ENCODE results near the gene HAO1.
A peak's percentile ranks its signal among the peaks of the same experiment; 100 is the strongest.

The HAO1 gene

GRCh38 chr20:7926323-7926722, 13.9 kb downstream of the HAO1 start:
- DNase-seq: no peak

GRCh38 chr20:7924692-7925091, 15.6 kb downstream of the HAO1 start:
- no peak for DNase-seq

- DNase-seq: no peak
Observed at GRCh38 chr20:7916648-7917047, 23.6 kb downstream of the HAO1 start.

DNA sequence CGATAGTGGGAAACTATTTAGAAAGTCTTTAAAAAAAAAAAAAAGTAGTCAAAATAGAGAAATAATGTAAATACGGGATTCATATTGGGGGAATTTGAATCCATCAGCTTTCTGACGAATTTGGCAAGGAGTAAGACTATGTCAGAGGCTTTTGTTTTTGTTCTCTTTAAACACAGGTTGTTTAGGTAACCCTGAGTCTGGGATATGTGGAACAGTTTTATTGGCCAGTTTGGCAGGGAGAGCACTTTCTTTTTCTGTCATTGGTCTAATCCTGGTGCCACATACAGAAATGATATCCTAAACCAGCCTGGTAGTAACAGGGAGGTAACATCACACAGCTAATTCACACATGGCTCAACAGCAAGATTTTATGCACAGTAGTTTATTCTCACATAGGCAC, 27.7 kb downstream of the HAO1 start:
- no peak for DNase-seq

DNA sequence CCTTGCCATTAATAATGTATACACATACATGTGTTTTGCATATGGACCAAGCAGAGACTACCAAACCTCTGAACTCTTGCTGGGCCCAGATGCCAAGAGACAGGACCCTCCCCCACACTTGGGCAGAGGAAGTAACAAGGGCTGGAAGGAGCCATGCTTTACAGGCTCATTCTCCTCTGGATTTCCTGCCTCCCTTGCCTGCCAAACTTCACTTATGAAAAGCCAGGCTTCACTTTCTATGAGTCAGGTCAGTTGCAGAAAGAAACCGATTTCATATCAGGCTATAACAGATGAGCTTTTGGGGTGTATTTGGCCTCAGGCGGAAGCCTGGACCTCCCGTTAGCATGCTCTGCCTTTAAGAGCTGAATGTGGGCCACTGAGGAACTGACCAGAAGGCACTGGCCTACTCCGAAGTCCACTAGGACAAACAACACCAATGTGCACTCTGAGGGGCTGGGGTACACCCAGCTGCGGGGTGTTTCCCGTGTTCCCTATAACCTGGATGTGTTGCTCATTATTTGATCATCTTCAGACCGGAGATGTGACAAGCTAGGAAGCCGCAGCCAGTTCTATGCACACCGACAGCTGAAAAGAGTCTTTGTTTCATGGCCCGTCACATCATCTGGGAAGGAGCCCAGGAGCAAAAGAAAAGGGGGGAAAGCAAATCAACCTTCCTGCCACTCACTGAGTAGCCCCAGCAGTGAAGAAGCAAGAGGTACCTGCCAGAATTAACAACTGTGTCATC, 28.5 kb downstream of the HAO1 start:
- DNase-seq: no peak

DNA sequence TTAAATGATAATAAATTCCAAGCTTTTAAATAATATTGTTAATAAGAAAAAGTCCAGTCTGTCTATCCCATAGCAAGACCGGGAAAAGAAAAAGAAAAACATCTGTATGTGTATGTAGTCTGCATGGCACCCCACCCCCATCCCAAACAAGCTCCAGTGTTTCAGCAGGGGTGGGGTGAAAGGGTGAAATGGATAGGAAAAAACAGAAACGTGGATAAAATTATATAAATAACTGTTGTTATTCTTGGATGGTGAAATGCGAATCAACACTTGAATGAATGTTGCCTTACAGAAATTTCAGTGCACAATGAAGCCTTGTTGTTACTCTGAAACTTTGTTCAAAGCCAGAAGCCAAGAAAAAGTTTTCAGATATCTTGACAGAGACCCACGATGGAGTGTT, 31.4 kb downstream of the HAO1 start:
- no peak for DNase-seq

DNA sequence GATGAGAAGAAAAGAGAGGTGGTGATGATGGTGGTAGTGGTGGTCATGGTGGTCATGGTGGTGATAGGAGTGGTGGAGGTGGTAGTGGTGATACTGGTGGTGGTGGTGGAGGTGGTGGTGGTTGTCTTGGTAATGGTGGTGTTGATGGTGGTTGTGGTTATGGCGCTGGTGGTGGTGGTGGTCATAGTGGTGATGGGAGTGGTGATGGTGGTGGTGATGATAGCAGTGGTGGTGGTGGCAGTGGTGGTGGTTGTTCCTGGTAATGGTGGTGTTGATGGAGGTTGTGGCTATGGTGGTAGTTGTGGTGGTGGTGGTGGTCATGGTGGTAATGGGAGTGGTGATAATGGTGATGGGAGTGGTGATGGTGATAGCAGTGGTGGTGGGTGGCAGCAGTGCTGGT, 36.8 kb downstream of the HAO1 start:
- no peak for DNase-seq

GRCh38 chr20:7902879-7903278, 37.4 kb downstream of the HAO1 start:
- DNase-seq: no peak

DNA sequence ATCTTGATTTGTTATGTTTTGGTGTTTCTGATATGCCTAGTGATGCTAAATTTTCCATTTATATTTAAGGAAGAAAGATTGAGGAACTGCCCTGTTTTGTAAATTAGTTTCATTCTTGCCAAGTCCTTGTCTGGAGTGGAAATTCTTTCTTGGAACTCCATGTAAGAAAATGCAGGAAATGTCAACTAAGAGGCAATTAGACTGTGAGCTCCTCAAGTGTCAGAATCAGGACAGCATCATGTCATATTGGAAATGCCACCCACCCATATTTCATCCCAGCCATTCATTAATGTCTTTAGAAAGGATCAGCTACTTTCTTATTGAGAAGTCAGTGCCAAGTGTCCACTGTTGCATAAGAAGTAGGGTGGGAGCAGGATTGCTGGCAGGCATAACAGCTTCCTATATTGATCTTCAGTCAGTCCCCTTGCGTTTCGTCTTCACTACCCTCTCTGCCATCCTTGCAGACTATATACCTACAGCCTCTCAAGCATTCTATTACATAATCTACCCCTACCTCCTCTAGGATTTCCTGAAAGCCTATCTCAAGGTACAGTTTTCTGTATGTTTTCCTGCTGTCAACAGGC, 42.4 kb downstream of the HAO1 start:
- no peak for DNase-seq

GRCh38 chr20:7893014-7893730, 47.1 kb downstream of the HAO1 start:
- no peak for DNase-seq

DNA sequence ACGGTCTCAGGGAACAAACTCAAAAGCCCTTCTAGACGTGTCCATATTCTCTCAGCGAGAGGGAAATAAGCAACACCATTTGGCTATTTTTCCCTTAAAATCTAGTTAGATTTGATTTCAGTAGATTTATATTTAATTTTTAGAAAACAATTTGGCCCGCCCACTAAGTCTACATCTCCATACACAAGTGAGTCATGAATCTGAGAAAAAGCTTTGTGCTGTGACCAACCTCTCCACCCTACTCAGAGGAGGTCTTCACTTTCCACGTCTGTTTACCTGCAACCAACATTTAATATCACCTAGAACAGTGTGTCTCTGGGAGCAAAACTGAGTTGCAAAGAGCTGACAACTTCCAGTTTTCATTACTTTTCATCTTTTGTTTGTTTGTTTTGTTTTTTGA, 48.6 kb downstream of the HAO1 start:
- DNase-seq: no peak

DNA sequence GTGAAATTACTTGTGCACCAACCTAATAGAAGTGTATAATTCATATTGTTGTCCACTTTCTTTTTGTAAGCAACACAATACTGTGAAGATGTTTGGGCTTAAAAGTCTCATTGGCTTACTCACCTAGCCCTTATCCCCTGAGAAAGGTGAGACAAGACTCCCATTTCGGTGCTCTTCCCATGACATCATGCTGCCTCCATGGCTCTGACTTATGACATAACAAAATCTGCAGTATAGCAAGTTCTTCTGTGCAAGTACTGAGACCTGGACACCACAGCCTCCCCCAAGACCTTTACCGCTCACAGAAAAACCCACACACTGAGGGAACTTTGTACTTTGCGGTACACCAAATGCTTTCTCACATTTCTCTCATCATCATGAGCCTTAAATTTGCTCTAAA, 50.5 kb downstream of the HAO1 start:
- no peak for DNase-seq

- DNase-seq: no peak
Observed at GRCh38 chr20:7883741-7884140, 56.5 kb downstream of the HAO1 start.

DNA sequence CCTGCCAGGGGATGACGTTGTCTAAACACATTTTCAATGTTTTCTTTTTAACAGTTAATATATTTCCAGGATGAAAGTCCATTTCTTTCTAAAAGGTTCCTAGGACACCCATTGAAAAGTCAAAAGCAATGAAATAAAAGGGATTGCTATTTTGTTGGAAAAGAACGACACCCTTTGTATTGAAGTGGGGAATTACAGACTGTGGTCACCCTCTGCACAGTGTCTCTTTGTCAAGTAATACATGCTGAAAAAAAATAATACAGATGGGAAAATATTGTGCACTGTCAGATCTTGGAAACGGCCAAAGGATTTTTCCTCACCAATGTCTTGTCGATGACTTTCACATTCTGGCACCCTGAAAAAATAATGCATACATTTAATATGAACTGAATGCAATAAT, 56.9 kb downstream of the HAO1 start:
- no peak for DNase-seq

- no peak for DNase-seq
Observed at GRCh38 chr20:7882076-7882475, 58.2 kb downstream of the HAO1 start.

DNA sequence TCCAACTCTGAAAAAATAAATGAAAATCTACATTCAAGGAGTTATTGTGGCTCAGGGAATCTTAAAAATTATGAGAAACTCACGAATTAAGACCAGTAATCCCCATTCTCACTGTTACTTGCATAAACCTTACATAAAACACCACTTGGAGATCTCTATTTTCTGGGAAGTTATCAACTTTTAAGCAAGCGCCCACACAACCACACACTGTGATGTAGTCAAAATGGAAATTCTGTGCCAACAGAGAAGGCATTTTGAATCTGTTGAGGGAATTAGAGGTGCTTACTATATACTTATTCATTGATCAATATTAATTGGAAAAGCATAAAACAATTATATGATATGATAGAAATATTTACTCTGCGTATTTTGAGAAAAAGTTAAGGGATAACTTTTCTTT, 58.7 kb downstream of the HAO1 start:
- no peak for DNase-seq

DNA sequence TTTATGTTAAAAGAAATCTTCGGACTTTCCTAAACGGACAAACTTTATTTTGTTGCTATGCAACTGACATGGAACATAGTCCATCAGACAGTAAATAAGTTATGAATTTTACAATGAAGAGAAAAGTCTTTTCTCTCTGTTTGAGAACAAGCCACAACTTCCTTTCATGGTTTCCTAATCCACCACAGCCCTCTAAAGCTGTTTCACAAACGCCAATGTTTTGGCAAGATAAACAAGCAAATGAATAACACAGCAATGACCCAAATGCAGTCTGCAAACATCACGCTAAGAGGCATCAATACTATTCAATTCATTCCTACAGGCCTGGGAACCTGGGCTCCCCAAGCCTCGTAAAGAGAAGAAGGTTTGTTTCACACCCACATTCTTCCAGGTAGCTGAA, 60.4 kb downstream of the HAO1 start:
- DNase-seq: no peak

- DNase-seq: no peak
Observed at GRCh38 chr20:7868108-7868507, 72.2 kb downstream of the HAO1 start.

GRCh38 chr20:7866285-7866684, 74.0 kb downstream of the HAO1 start:
- no peak for DNase-seq

- DNase-seq: peak; percentile 20
Observed at GRCh38 chr20:7859356-7859802, 80.9 kb downstream of the HAO1 start.

DNA sequence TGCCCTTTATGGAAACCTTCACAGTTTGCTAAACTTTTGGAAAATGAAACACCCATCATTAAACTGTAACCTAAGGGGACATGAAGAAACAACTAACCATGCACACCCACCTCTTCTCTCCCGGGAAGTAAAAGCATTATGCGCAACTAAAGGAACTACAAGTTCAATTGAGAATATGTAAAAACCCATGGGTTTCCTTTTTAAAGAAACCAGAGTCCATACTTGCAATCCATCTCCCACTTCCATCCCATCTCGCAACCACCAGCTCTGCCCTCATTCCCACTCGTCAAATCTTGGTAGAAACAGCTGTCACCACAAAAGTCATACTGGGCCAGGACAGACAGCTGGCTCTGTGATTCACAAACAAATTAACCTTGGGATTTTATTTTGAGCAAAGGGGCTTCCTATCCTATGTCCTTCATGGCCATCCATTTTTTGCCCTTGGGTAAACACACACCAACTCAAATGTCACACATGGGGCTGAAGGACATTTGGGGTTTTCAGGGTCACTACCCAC, 81.5 kb downstream of the HAO1 start:
- DNase-seq: no peak

- no peak for DNase-seq
Observed at GRCh38 chr20:7856756-7857155, 83.5 kb downstream of the HAO1 start.

GRCh38 chr20:7855545-7855944, 84.7 kb downstream of the HAO1 start:
- no peak for DNase-seq

DNA sequence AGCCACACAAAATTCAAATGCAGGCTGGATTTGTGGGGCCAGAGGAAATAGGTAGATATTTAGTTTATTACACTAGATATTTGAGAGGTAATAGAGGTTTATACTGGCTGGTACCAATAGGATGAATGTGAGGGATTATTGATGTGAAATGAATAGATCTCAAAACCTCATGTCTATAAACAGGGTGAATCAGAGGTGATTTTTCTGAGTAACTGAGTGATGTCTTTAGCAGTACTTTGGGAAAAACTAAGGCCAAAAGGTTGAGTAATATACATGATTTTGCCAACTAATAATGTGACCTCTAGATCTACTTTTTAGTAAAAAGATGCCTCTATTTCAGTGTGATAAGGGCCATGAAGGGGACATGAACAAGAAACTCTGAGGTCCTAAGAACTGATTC, 86.8 kb downstream of the HAO1 start:
- no peak for DNase-seq

Measured in DMS79 (cell line).